ENCODE measurements around the gene ZFP62.

GRCh38 chr5:180803181-180804128 is 57.6 kb downstream of the ZFP62 start:
- TF ChIP-seq POLR2A (IDR thresholded peaks at IDR 0.05; ENCODE audit: low read depth, low read length) (peak; percentile 76), POLR2AphosphoS5 (IDR thresholded peaks at IDR 0.05; ENCODE audit: low read depth, low read length) (peak; percentile 73), TAF1 (IDR thresholded peaks at IDR 0.05; ENCODE audit: low read depth, low read length) (no peak), SPI1 (IDR thresholded peaks at IDR 0.05; ENCODE audit: low read depth, low read length) (0 out of 2 replicates have a peak, but pooled peaks have one; percentile 40)

Data from GM12891 (cell line).